ENCODE results near the gene UROS.

Gene UROS

DNA sequence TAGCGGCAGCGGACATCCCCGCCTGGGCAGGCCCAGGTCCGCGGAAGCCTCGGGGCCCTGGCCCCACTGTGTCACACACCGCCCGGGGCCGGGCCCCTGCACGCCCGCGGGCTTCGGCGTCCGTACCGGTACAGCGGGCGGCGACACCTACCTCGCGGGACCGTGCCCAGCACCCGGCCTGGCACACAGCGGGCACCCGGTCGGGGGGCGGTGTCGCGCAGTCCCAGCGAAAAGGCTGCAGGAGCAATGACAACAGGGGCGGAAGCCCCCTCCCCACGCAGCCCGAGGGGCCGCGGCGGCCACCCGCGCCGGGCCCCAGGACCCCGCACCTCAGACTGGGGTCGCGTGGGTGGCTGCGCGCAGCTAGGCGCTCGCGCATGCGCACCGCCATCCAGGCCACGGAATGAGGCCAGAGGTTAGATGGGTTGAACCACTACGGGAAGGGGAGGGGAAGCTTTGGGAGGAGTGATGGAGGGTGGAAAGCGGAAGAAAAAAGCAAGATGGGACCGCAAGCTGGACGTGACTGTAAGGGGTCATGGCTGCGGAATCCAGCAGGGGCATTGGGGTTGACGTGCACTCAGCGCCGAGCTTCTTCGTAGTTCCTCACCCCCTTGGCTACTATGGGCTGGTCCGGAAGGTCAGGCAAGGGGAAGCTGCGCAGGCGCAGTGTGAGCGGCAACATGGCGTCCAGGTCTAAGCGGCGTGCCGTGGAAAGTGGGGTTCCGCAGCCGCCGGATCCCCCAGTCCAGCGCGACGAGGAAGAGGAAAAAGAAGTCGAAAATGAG is at the start of gene UROS, which contains the start of gene BCCIP:
Gene UROS, minus strand, starts transcription at position 381 of the 785 bp plus-strand sequence. CDS start 6,759 bp downstream, outside the sequence.
Gene BCCIP, plus strand, starts transcription at position 669 of the 785 bp plus-strand sequence. Its CDS starts 12 bp downstream, at position 681.
- no peak for TF ChIP-seq CTCF (IDR thresholded peaks at IDR 0.05; ENCODE audit: control extremely low read depth, extremely low read depth, low read depth, missing control alignments)
- CTCF ChIA-PET, result interaction anchor here (1.1 kb wide), 1 partner anchor 8 kb away, joined by 4 read pairs; no protein-coding TSS in a partner anchor
- POLR2A ChIA-PET, result no interaction called here
- DNase-seq (ENCODE audit: extremely low spot score), result peak; percentile 96

DNA sequence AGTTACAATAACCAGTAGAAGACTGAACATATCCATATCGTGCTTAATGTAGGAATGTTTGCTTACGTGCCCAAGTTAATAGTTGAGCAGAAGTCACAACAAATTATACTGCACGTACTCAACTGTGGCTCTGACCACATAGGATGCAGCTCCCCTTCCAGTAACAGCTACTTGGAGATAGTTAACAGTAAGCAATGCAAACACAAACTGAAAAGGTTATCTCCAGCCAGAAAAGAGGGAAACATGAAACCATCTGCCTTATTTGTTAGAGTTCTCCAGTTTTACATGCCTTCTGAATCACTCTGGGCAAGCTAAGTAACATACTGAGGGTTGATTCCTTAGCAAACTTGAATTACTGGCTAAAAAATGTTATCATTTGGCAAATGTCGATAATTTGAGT is 48.3 kb upstream of the UROS start:
- CTCF ChIA-PET, result interaction anchor here (1.3 to 3.2 kb wide), 2 partner anchors 11 to 24 kb away, joined by 3 to 17 read pairs; no protein-coding TSS in a partner anchor
- DNase-seq (ENCODE audit: extremely low spot score), result no peak
- TF ChIP-seq CTCF (IDR thresholded peaks at IDR 0.05; ENCODE audit: control extremely low read depth, extremely low read depth, low read depth, missing control alignments), result no peak
- POLR2A ChIA-PET, result no interaction called here

GRCh38 chr10:125868372-125868975 is 45.4 kb upstream of the UROS start:
- ChIA-PET CTCF (interaction anchor here (0.7 to 3.2 kb wide), 15 partner anchors 9 to 730 kb away, joined by 3 to 17 read pairs (median 4); no protein-coding TSS in a partner anchor), POLR2A (no interaction called here)
- peak; percentile 32 for DNase-seq (ENCODE audit: extremely low spot score)
- peak; percentile 83 for TF ChIP-seq CTCF (IDR thresholded peaks at IDR 0.05; ENCODE audit: control extremely low read depth, extremely low read depth, low read depth, missing control alignments)

DNA sequence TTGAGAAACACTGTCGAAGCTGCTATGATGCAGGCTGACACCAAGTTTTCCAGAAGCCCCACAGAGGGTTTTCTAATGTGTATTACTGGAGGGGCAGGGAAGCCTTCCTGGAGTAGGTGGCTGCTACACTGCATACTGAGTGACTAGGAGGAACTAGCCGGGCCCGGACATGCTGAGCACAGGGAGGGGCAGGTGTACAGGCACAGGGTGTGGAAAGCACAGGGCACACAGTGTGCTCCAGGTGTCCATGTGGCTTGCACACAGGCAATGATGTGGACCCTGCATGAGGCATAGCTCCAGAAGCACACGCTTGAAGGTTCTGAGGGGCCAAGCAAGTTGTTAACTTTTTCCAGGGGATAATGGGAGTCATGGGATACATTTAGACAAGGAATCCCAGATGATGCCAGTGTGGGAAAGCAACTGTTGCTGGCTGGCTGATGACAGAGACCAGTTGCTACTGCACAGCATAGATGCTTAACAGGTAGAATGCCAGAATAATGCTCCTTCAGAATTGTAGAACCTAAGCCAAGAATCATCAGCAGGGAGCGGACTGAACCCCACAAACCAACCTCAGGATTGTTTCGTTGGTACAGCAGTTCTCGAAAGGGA is 43.5 kb upstream of the UROS start:
- ChIA-PET POLR2A (no interaction called here), CTCF (interaction anchor here (0.9 kb wide), 1 partner anchor 19 kb away, joined by 3 read pairs; no protein-coding TSS in a partner anchor)
- TF ChIP-seq CTCF (IDR thresholded peaks at IDR 0.05; ENCODE audit: control extremely low read depth, extremely low read depth, low read depth, missing control alignments), result no peak
- DNase-seq (ENCODE audit: extremely low spot score), result no peak

DNA sequence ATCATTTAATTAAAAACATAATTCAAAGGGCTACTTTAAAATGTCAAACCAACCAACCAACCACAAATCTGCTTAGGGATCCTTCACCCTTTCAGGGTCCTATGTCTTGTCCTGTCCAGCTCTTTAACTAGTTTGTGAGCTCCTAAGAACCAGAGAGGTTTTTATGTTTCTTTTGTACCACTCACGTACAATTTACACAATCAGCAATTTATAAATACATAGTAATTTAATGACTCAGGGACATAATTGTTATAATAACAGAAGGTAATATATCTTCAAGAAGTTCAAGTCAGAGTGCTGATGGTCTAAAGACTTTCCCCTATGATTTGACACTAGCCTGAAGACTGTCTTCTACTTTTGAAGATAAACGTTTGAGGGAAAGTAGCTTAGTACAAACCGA is 42.1 kb upstream of the UROS start:
- POLR2A ChIA-PET, result no interaction called here
- CTCF ChIA-PET, result interaction anchor here (0.9 to 1.9 kb wide), 3 partner anchors 9 to 884 kb away, joined by 3 to 6 read pairs (median 4); no protein-coding TSS in a partner anchor
- no peak for TF ChIP-seq CTCF (IDR thresholded peaks at IDR 0.05; ENCODE audit: control extremely low read depth, extremely low read depth, low read depth, missing control alignments)
- DNase-seq (ENCODE audit: extremely low spot score), result no peak

DNA sequence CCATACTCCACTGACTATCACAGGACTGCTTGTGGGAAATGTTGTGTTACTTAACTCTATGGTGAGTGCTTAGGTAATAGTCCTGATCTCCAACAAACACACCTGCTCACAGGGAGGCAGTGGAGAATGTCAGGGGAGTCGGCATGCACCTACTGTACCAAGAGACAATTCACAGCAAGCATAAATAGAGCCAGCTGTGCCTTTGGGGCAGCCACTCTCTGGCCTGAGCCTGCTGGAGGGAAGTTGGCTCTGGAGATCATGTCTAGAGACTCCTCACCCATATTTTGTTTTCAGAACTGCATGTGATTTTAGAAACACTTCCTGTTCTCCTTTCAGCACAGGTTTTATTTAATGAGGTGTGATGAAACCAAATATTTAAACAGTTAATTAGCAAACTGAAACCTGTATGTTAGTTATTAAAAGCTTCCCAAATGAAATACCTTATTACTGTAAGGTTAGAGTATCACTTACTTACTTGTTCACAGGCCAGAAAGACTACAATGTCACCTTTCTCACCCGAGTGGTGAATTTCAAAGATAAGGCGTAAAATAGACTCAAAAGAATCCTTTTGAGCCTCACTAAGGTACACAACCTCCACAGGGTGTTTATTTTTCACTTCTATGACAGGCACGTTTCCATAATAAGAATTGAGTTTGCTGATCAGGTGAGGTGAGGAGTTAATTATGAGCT is 36.2 kb upstream of the UROS start:
- no peak for TF ChIP-seq CTCF (IDR thresholded peaks at IDR 0.05; ENCODE audit: control extremely low read depth, extremely low read depth, low read depth, missing control alignments)
- CTCF ChIA-PET, result interaction anchor here (1.7 to 1.8 kb wide), 2 partner anchors 9 to 10 kb away, joined by 3 to 5 read pairs; no protein-coding TSS in a partner anchor
- POLR2A ChIA-PET, result no interaction called here
- no peak for DNase-seq (ENCODE audit: extremely low spot score)
